GM19438 (cell line): Measurements from ENCODE around the gene ICA1.

Experiments
- ATAC-seq: cut with Tn5 transposase; IDR thresholded peaks from one replicate; pipeline ENCODE4 v1.9.1; 2021; ENCODE audit warnings: low read depth; ENCODE audit not compliant: unreplicated experiment

ICA1 gene

DNA sequence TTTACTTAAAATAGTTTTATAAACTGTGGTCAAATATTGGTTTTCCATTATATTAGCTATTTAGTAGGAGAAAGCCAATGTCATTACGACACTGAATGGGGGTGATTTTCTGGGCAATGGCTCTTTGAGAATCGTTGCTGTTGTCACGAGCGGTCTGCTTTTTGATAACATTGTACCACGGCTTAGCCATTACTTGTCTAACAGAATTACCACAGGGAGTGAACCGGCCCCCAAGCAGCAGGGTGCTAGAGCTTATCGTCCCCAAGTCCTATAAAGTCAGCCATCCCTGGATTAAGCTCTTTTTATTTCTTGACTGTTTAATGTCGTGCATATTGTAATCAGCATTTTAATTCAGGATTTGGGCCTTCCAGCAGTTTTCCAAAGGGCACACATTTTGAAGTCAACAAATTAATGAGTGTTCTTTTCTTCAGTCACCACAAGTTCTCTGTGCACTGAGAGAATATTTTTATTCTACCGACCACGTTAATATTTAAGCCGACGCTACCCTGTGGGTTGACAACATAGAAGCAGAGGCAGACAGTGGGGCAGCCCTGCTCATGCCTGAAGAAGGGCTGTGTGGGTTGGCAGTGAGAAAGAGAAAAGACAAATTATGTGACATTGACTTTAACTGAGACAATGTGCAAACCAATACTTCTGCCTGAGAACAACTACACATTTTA, 125.8 kb downstream of the ICA1 start:
- ATAC-seq, result no peak

GRCh38 chr7:8135417-8135816, 126.5 kb downstream of the ICA1 start:
- no peak for ATAC-seq

DNA sequence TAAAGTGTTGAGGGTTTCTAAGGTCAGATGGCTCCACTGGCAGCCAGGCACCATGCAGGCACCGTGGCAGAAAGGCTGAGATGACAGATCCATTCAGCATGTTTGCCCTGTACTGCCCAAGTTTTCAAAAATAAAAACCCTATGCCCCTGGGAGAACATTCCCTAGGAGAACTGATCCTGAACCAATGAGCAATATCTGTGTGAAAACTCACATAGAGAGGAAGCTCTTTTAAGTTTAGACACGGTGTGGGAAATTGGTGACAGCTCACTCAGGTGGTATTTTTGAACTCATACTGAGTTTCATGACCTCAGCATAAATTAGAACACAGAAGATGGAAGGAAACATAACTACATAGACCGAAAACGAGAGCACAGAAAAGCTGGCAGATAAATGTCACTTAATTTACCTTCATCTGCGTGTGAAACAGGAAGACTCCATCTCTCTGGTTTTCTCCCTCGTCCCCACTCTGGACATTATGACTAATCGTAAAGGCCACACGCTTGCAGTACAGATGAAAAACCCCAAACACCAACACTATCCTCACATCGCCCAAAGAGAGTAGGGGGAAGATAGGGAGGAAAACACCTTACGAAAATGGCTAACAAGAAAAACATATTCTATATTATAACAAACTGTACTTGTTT, 127.8 kb downstream of the ICA1 start:
- peak; percentile 68 for ATAC-seq

DNA sequence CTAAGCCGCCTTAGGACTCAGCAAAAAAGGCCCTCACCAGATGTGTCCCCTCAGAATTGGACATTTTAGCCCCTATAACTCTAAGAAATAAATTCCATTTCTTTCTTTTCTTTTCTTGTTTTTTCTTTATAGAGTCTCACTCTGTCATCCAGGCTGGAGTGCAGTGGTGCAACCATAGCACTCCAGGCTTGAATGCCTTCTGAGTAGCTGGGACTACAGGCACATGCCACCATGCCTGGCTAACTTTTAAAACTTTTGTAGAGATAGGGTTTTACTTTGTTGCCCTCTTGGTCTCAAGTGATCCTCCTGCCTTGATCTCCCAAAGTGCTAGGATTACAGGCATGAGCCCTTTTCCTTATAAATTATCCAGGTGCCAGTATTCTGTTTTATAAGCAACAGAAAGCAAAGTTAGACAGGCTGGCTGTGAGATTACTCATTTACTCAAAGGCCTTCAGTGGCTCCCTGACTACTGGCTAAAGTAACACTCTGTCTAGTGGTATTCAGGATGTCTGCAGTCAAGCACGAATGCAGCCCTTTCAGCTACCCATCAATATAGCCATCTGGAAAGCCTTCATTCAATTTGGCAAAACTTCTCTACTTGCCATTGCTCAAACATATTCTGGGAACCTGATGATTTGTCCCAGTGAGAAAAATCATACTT, 128.6 kb downstream of the ICA1 start:
- peak; percentile 44 for ATAC-seq

- peak; percentile 46 for ATAC-seq
These were observed 130.0 kb downstream of the ICA1 start for GRCh38 chr7:8131694-8132605.

- ATAC-seq, result no peak
These were observed 131.3 kb downstream of the ICA1 start for GRCh38 chr7:8130663-8131062.

DNA sequence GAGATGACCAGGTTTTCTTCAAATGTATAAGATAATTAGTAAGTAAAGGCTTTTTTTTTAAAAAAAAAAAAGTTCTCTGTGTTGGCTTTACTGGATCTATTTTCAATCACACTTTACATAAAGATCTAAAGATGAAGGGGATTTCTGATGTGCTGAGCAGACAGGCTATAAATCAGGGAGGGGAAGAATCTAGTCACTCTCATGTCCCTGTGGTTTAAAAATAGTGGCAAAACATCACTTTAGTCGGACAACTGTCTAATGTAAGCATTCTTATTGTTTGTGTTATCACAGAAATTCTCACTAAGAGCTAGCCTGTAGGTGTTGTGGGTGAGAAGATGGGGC, 132.7 kb downstream of the ICA1 start:
- ATAC-seq, result no peak

DNA sequence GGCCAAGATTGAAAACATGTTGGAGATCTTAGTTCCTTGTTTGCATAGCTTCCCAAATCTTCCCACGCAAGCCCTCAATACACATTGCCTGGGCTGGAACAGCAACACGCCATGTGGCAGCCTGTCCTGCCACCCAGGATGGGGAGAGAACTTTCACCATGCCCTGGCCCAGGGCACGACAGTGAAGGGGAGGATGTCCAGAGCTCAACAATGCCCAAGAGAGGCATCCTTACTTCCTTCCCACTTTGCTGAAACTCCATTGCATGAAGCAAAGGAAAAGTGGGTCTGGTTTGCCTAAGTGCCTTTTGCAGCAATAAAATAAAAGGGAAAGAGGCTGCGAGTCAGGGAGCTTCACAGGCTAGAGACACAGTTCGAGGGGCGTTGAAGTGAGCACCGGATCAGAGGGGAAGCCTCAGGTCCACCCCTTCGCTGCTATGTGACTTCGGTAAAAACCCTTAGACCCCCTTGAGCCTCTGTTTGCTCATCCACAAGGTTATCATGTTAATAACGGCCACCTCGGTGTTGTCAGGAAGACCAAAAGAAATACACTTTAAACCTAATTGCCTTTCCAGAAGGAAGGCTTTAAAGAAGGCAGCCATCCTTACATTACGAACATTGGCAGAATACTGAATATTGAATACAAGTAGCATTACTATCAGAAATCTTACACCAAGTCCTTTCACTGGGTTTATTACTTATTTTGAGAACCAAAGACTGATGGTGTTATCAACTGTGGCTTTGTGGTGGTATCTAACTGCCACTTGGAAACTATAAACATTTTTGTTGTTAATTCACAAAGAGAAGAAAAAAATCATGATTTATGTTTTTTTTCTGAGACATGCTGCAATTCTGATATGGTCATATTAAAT, 133.3 kb downstream of the ICA1 start:
- no peak for ATAC-seq

DNA sequence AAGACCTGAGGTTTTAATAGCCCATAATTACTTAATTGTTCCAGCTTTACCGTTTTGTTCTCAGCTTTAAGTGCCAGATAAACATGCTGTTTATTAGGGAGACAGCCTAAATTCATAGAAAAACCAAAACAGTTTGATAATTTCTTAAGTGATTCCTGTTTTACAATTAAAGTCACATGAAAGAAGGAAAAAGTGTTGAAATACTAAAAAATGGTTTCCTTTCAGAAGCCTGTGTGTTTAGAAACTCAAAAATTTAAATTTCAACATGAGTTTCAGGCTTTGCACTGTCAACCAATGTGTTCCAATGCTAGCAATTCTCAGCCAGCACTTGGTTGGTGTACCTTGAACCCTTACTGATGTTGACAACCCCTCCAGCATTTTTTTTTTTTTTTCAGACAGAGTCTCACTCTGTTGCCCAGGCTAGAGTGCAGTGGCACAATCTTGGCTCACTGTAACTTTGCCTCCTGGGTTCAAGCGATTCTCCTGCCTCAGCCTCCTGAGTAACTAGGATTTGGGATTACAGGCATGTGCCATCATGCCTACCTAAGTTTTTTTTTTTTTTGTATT, 135.3 kb downstream of the ICA1 start:
- ATAC-seq, result no peak

GRCh38 chr7:8125680-8126444, 136.1 kb downstream of the ICA1 start:
- ATAC-seq, result peak; percentile 67

GRCh38 chr7:8121243-8121642, 140.7 kb downstream of the ICA1 start:
- ATAC-seq, result no peak

DNA sequence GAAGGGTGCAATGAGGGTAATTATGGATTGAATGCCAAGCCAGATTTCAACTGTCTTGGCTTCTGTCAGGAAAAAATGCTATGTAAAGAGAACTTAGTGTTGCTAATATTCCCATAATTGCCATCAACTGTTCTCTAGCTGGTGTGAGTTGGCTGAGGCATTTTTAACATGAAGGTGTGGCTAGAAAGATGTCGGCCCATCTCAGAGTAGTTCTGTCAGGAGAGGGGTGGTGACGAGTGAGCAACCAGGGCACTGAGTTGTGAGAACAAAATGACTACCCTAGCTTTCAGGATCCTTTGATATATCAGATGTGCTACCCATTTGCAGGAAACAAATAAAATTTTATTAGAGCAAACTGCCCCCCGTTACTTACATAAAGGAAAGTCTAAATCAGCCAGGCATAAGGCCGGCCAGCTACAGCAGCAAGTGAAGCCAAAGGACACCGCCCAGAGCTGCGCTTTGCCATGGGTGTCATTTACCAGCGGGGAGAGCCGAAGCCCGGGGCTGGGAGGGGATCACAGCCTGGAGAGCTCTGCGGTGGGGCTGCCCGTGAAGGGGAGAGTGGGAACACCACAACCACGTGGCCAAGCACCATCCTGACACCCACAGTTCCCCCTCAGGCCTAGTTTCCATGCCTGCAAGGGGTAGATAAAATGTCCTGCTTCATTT, 141.4 kb downstream of the ICA1 start:
- ATAC-seq, result no peak

DNA sequence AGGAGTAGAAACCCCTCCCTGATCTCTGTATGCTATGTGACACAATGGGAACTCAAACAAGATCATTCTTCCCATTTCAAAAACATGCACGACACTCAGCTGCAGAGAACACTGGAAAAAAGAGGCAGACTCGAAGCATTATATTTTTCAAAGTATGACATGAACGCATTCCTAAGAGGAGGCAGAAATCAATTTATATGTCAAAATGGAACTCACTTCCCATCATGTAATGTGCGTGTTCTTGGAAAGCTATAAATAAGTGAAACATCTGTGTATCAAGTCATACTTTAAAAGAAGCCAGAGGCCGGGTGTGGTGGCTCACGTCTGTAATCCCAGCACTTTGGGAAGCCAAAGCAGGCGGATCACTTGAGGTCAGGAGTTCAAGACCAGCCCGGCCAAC, 142.7 kb downstream of the ICA1 start:
- ATAC-seq, result no peak

DNA sequence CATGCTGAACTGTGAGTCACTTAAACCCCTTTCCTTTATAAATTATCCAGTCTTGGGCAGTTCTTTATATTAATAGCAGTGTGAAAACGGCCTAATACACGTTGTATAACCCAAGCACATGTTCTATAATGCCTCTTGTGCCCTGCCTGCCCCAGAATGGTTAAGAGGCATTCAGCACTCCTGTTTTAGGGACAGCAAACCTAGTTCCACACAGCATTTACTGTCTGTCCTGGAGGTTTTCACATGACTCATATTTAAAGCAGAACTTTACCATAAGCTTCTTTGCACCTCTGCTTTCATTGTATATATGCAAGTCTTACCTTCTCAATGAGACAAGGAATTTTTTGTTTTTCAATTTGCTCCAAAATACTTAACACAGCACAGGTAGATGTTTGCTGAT, 144.8 kb downstream of the ICA1 start:
- ATAC-seq, result no peak

DNA sequence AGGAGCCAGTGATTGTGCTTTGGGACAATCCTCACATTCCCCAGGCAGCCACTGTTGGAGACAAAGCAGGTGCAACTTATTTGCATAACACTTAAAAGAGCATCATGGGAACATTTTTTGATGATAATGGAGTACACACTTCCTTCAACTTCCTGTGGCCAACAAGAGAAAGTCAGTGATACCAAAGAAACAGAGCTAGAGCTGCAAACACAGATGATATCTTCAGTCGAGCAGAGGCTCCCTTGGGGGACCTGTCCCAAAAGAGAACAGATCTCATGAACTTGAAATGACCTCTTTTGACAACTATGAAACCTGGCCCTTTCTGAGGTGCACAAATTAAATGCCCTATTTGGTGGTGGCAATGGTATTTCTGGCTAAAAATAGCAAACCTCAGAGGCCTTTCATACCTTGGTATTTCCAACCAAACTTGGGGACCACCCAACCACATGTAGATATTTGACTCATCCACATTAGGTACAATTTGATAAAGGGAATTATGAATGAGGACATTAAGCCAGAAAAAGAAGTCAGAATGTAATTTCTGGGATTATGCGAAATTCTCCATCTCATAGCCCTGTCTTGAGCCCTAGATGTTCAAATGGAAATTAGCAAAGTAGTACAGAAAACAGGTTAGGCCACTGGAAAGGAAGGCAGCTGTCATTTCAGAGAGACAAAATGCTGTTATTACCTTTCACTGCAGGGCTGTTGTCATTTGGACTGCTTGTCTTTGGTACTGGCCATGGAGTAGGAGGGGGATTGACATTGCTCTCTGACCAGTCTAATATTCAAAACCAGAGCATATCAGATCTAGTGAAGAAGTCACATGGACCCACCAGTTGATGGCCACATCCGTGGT, 146.2 kb downstream of the ICA1 start:
- ATAC-seq, result peak; percentile 89

DNA sequence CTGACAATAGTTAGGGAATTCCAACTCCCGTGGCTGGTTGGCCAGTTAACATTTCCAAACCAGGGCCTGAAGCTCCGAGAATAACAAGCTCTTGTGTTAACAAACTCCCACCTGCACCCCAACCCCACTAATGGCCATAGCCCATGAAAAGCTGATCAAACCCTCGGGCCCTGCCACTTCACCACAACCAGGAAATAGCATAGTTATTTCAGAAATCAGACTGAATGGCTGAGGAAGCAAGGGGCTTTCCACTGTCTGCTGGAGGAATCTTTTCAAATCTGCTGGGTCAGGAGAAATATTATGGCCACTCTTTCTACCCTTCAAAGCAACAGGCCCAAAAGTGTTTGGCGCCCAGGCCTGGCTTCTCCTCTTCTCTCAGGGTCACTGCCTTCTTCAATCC, 147.8 kb downstream of the ICA1 start:
- ATAC-seq, result no peak

DNA sequence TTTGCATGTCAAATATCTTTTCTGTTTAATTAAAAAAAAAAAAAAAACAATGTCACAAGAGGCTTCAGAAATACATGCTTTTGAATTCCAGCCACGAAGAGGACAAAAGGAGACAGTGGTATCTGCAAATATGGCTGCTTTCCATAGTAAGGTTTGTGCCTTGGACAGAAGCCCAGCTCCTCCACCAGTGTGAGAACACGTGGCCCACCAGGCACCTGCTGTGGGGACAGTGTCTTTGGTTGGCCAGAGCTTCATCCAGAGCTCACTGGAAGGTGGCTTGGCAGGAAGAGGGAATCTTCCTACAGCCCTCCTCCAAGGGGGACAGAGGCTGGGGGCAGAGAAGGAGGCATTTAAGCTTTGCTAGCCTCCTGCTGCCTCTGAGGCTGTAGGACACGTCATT, 148.8 kb downstream of the ICA1 start:
- no peak for ATAC-seq

- no peak for ATAC-seq
These were observed 149.3 kb downstream of the ICA1 start for GRCh38 chr7:8112685-8113084.
